PC-3 (cell line): Measurements from ENCODE around the gene MRPL37. TPM values are rescaled to one million over a fixed set of nuclear protein-coding genes. Genes with fewer than 3 reads are reported as not detected.

Experiments
- ATAC-seq: fragments of 200-7000 bp; cut with Tn5 transposase; 2 replicates; pipeline ENCODE4 v1.9.1; 2020; ENCODE audit warnings: mild to moderate bottlenecking, moderate library complexity
- BruUV-seq: library from RNA; stranded (reverse); fragments of 400-500 nt; replicated peaks from 2 replicates; lab custom pipeline; 2021; lab: Mats Ljungman, UMichigan
- CTCF ChIA-PET: fragments of 300-600 bp; sonication (Branson Sonifier 250); formaldehyde crosslinking; loops from one replicate; lab custom pipeline; 2022; ENCODE audit warnings: antibody characterized with exemption; lab: Charles Lee
- POLR2A ChIA-PET: fragments of 300-600 bp; sonication (Branson Sonifier 250); formaldehyde crosslinking; loops from one replicate; lab custom pipeline; 2022; ENCODE audit warnings: antibody characterized with exemption; ENCODE audit not compliant: unreplicated experiment; lab: Charles Lee
- DNase-seq: peaks from one replicate; pipeline ENCODE4 v3.0.0-alpha.2; 2015
- H2AFZ ChIP-seq: fragments of 300-600 bp; sonication (generic); 2 replicates; pipeline ENCODE4 v1.6.0; 2016; ENCODE audit warnings: antibody characterized with exemption, low read length
- H3F3A ChIP-seq: fragments of 300-600 bp; sonication (generic); one replicate; pipeline ENCODE4 v1.6.0; 2017; ENCODE audit warnings: antibody characterized with exemption, low read length, control low read depth, mild to moderate bottlenecking; ENCODE audit not compliant: unreplicated experiment
- H3K27ac ChIP-seq: fragments of 300-600 bp; sonication (generic); 2 replicates; pipeline ENCODE4 v1.5.1; 2016; ENCODE audit warnings: mild to moderate bottlenecking, low read length
- H3K27me3 ChIP-seq: fragments of 300-600 bp; sonication (generic); 2 replicates; pipeline ENCODE4 v1.6.1; 2016; ENCODE audit warnings: low read length, mixed read lengths
- H3K36me3 ChIP-seq: fragments of 300-600 bp; sonication (generic); 2 replicates; pipeline ENCODE4 v1.6.1; 2016; ENCODE audit warnings: low read depth, mixed run types, low read length, mixed read lengths
- H3K4me1 ChIP-seq: fragments of 300-600 bp; sonication (generic); 2 replicates; pipeline ENCODE4 v1.5.1; 2016; ENCODE audit warnings: low read length; ENCODE audit not compliant: insufficient read depth
- H3K4me2 ChIP-seq: fragments of 300-600 bp; sonication (generic); 2 replicates; pipeline ENCODE4 v1.6.0; 2016; ENCODE audit warnings: low read length
- H3K4me3 ChIP-seq: fragments of 300-600 bp; sonication (generic); 2 replicates; pipeline ENCODE4 v1.5.1; 2016; ENCODE audit warnings: mild to moderate bottlenecking, low read length, mixed read lengths
- H3K79me2 ChIP-seq: fragments of 300-600 bp; sonication (generic); 2 replicates; pipeline ENCODE4 v1.6.1; 2017; ENCODE audit warnings: low read length, mixed read lengths
- H3K9ac ChIP-seq: fragments of 300-600 bp; sonication (generic); 2 replicates; pipeline ENCODE4 v1.6.0; 2016; ENCODE audit warnings: mild to moderate bottlenecking, low read length
- H3K9me2 ChIP-seq: fragments of 300-600 bp; sonication (generic); replicated peaks from 2 replicates; pipeline ENCODE4 v1.6.1; 2016; ENCODE audit warnings: mixed run types, low read length, mixed read lengths
- H3K9me3 ChIP-seq: fragments of 300-600 bp; sonication (generic); 2 replicates; pipeline ENCODE4 v1.6.1; 2016; ENCODE audit warnings: low read length, mixed read lengths
- H4K20me1 ChIP-seq: fragments of 300-600 bp; sonication (generic); 2 replicates; pipeline ENCODE4 v1.6.1; 2016; ENCODE audit warnings: low read length, mixed read lengths
- CTCF ChIP-seq: fragments of 300-600 bp; sonication (generic); conservative IDR thresholded peaks from 2 replicates; pipeline ENCODE4 v1.5.1; 2017; ENCODE audit warnings: antibody characterized with exemption, low read depth, mild to moderate bottlenecking, low read length
- EZH2 ChIP-seq: fragments of 300-600 bp; sonication (generic); IDR thresholded peaks from one replicate; pipeline ENCODE4 v1.6.1; 2017; ENCODE audit warnings: antibody characterized with exemption, mild to moderate bottlenecking, low read length; ENCODE audit not compliant: unreplicated experiment
- EZH2phosphoT487 ChIP-seq: fragments of 300-600 bp; sonication (generic); IDR thresholded peaks from 2 replicates; pipeline ENCODE4 v1.6.1; 2018; ENCODE audit warnings: mild to moderate bottlenecking, antibody characterized with exemption, low read length, borderline replicate concordance
- intact Hi-C: fragments of 100-400 bp; cut with micrococcal nuclease; formaldehyde crosslinking; loops from 2 replicates; pipeline ENCODE4 v1.9.0; 2023
- total RNA-seq: library from RNA; depleted of rRNA; stranded (reverse); fragments of >200 nt; gene quantifications from 2 replicates; pipeline ENCODE4 v1.2.3, GENCODE V29; 2014

The MRPL37 gene
- total RNA-seq, 1 experiment from 2014 or later: 191 TPM

- Histone ChIP-seq H3K4me1 (no peaks in the 10 kb centered on the region), H3K4me3 (no peak overlapping the region), H2AFZ (no peak overlapping the region), H3F3A (no peaks in the 10 kb centered on the region), H4K20me1 (no peaks in the 10 kb centered on the region), H3K27me3 (no peaks in the 10 kb centered on the region), H3K79me2 (no peaks in the 10 kb centered on the region), H3K9me3 (no peaks in the 10 kb centered on the region), H3K9ac (no peak overlapping the region), H3K9me2 (no peaks in the 10 kb centered on the region), H3K27ac (no peak overlapping the region), H3K4me2 (no peak overlapping the region), H3K36me3 (peaks cover 40% of the 10 kb centered on the region)
- no TSS peak for BruUV-seq
- POLR2A ChIA-PET: no interaction called here
- intact Hi-C loops: no loop called here
- no peak for TF ChIP-seq CTCF
- TF ChIP-seq EZH2phosphoT487: no peak
- TF ChIP-seq EZH2: no peak
- CTCF ChIA-PET: interaction anchor here (0.5 kb wide), 1 partner anchor 188 kb away, joined by 4 read pairs; no protein-coding TSS in a partner anchor
- ATAC-seq (no peak), DNase-seq (no peak)
Measured at GRCh38 chr1:54219688-54220003, 19.7 kb downstream of the MRPL37 start.

GRCh38 chr1:54220004-54220811 is 20.2 kb downstream of the MRPL37 start:
- no peaks in the 10 kb centered on the region for H3K79me2 ChIP-seq
- no peaks in the 10 kb centered on the region for H3K4me1 ChIP-seq
- H3K27ac ChIP-seq: no peak overlapping the region
- H3K4me2 ChIP-seq: no peak overlapping the region
- peaks cover 35% of the 10 kb centered on the region for H3K36me3 ChIP-seq
- ChIA-PET POLR2A (no interaction called here), CTCF (no interaction called here)
- ATAC-seq (no peak), DNase-seq (no peak)
- H3K9me3 ChIP-seq: no peaks in the 10 kb centered on the region
- no peaks in the 10 kb centered on the region for H3K9me2 ChIP-seq
- no peak overlapping the region for H2AFZ ChIP-seq
- no peaks in the 10 kb centered on the region for H3F3A ChIP-seq
- BruUV-seq: no TSS peak
- H4K20me1 ChIP-seq: no peaks in the 10 kb centered on the region
- H3K27me3 ChIP-seq: no peaks in the 10 kb centered on the region
- no peak overlapping the region for H3K9ac ChIP-seq
- TF ChIP-seq CTCF (no peak), EZH2 (no peak), EZH2phosphoT487 (no peak)
- no peak overlapping the region for H3K4me3 ChIP-seq
- intact Hi-C loops: no loop called here

- no peaks in the 10 kb centered on the region for H3K9me3 ChIP-seq
- ChIA-PET CTCF (no interaction called here), POLR2A (no interaction called here)
- BruUV-seq: no TSS peak
- H3K4me2 ChIP-seq: no peak overlapping the region
- H4K20me1 ChIP-seq: no peaks in the 10 kb centered on the region
- peaks cover 24% of the 10 kb centered on the region; the same call in 1 of the 2 replicates for H3K36me3 ChIP-seq
- no peak for ATAC-seq
- H3K4me1 ChIP-seq: no peaks in the 10 kb centered on the region
- TF ChIP-seq CTCF (no peak), EZH2phosphoT487 (no peak), EZH2 (no peak)
- no peaks in the 10 kb centered on the region for H3K9me2 ChIP-seq
- no peak overlapping the region for H3K4me3 ChIP-seq
- no peak overlapping the region for H3K27ac ChIP-seq
- no peaks in the 10 kb centered on the region for H3F3A ChIP-seq
- H3K79me2 ChIP-seq: no peaks in the 10 kb centered on the region
- H2AFZ ChIP-seq: no peak overlapping the region
- H3K27me3 ChIP-seq: no peaks in the 10 kb centered on the region
- no peak overlapping the region for H3K9ac ChIP-seq
- DNase-seq: no peak
- intact Hi-C loops: no loop called here
Measured at GRCh38 chr1:54221113-54221834, 21.3 kb downstream of the MRPL37 start.
